ENCODE measurements around the gene PRKG1.

PRKG1 gene

DNA sequence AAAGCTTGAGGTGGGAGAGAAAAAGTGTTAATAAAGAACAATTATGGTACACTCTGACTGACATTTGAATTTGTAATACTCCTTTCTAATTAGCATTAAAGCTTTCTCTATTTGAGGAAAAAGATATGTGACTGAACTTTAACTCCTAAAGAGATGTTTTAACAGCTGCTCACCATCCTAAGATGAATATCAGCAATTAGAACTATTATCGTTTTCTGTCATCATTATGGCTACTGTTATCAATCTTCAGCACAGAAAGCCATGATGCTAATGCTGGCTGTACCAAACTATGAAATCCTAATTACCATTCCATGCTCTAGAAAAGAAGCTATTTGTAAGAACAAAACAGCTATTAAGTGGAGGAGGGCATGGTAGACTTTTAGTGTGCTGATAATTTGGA lies 853.9 kb downstream of the PRKG1 start:
- Histone ChIP-seq H3K4me3 (ENCODE audit: low read length) (no peak overlapping the region), H3K79me2 (ENCODE audit: control insufficient read depth, low read length) (no peaks in the 10 kb centered on the region), H3K27me3 (ENCODE audit: control insufficient read depth, low read length) (no peaks in the 10 kb centered on the region), H3F3A (ENCODE audit: control insufficient read depth, insufficient read depth) (no peaks in the 10 kb centered on the region), H3K4me1 (ENCODE audit: control insufficient read depth, low read length) (no peaks in the 10 kb centered on the region), H4K20me1 (ENCODE audit: control insufficient read depth, insufficient read depth, low read depth, low read length) (no peaks in the 10 kb centered on the region), H3K4me2 (ENCODE audit: low read length) (no peak overlapping the region), H3K27ac (ENCODE audit: low read depth, low read length) (no peak overlapping the region), H3K9me2 (replicated peaks; ENCODE audit: control insufficient read depth, low read length) (no peaks in the 10 kb centered on the region; the same call in 1 of the 2 replicates), H3K36me3 (ENCODE audit: control insufficient read depth, low read length) (no peaks in the 10 kb centered on the region), H3K9me3 (ENCODE audit: control insufficient read depth, insufficient read depth, low read length) (0 out of 2 replicates have a peak, but pooled peaks cover 4% of the 10 kb centered on the region)
- TF ChIP-seq CTCF (IDR thresholded peaks at IDR 0.05; ENCODE audit: low read depth, low read length, poor library complexity, severe bottlenecking) (no peak), EZH2phosphoT487 (IDR thresholded peaks at IDR 0.05; ENCODE audit: borderline replicate concordance, low read length) (no peak)

GRCh38 chr10:51932530-51932929 lies 858.2 kb downstream of the PRKG1 start:
- Histone ChIP-seq H3K9me3 (ENCODE audit: control insufficient read depth, insufficient read depth, low read length) (0 out of 2 replicates have a peak, but pooled peaks cover 2% of the 10 kb centered on the region), H3K4me2 (ENCODE audit: low read length) (no peak overlapping the region), H4K20me1 (ENCODE audit: control insufficient read depth, insufficient read depth, low read depth, low read length) (no peaks in the 10 kb centered on the region), H3K4me3 (ENCODE audit: low read length) (no peak overlapping the region), H3F3A (ENCODE audit: control insufficient read depth, insufficient read depth) (no peaks in the 10 kb centered on the region), H3K9me2 (replicated peaks; ENCODE audit: control insufficient read depth, low read length) (no peaks in the 10 kb centered on the region), H3K27ac (ENCODE audit: low read depth, low read length) (no peak overlapping the region), H3K27me3 (ENCODE audit: control insufficient read depth, low read length) (no peaks in the 10 kb centered on the region), H3K79me2 (ENCODE audit: control insufficient read depth, low read length) (no peaks in the 10 kb centered on the region), H3K36me3 (ENCODE audit: control insufficient read depth, low read length) (no peaks in the 10 kb centered on the region), H3K4me1 (ENCODE audit: control insufficient read depth, low read length) (no peaks in the 10 kb centered on the region)
- no peak for TF ChIP-seq EZH2phosphoT487 (IDR thresholded peaks at IDR 0.05; ENCODE audit: borderline replicate concordance, low read length)
- TF ChIP-seq CTCF (IDR thresholded peaks at IDR 0.05; ENCODE audit: low read depth, low read length, poor library complexity, severe bottlenecking), result no peak

GRCh38 chr10:51934373-51934772 lies 860.1 kb downstream of the PRKG1 start:
- H3K4me2 ChIP-seq (ENCODE audit: low read length), result no peak overlapping the region

More at GRCh38 chr10:51934373-51934772, 860.1 kb downstream of the PRKG1 start:
- Histone ChIP-seq H3F3A (ENCODE audit: control insufficient read depth, insufficient read depth) (no peaks in the 10 kb centered on the region), H3K79me2 (ENCODE audit: control insufficient read depth, low read length) (no peaks in the 10 kb centered on the region), H3K27ac (ENCODE audit: low read depth, low read length) (no peak overlapping the region), H3K4me1 (ENCODE audit: control insufficient read depth, low read length) (no peaks in the 10 kb centered on the region), H3K9me2 (replicated peaks; ENCODE audit: control insufficient read depth, low read length) (no peaks in the 10 kb centered on the region), H3K9me3 (ENCODE audit: control insufficient read depth, insufficient read depth, low read length) (no peaks in the 10 kb centered on the region), H3K27me3 (ENCODE audit: control insufficient read depth, low read length) (no peaks in the 10 kb centered on the region), H4K20me1 (ENCODE audit: control insufficient read depth, insufficient read depth, low read depth, low read length) (no peaks in the 10 kb centered on the region), H3K36me3 (ENCODE audit: control insufficient read depth, low read length) (no peaks in the 10 kb centered on the region), H3K4me3 (ENCODE audit: low read length) (no peak overlapping the region)
- no peak for TF ChIP-seq EZH2phosphoT487 (IDR thresholded peaks at IDR 0.05; ENCODE audit: borderline replicate concordance, low read length)
- TF ChIP-seq CTCF (IDR thresholded peaks at IDR 0.05; ENCODE audit: low read depth, low read length, poor library complexity, severe bottlenecking), result no peak
